Measurements from ENCODE around the gene ACTR10.

The ACTR10 gene

DNA sequence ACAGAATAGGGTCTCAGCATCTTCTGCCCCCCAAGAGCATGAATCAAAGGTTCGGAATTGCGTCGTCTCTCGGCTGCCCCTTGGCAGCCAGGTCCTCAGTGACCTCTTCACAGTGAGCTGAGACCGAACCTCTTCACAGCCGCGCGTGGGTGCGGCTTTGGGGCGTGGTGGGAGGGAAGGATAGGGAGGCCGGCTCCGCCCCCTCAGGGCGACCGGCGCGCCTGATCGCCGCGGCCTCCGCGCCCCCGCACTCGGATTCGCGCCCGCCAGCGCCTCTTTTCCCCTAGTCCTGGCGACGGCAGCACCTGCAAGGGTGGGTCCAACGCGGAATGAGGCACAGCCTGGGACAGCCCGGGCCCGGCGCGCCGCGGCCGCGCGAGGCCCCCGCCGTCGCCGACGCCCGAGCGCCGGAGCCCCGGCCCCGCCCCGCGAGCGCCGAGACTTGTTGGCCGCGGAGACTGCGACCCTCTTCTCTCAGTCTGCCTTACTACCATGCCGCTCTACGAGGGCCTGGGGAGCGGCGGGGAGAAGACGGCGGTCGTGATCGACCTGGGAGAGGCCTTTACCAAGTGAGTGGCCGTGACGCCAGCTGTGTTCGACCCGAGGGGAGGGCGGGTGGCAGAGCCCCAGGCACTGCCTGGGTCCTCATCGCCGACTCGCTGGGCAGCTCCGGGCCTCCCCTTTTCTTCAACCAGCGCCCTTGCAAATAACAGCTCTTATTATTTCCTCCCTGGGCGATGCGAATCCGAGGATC, at the start of gene ACTR10:
ACTR10 (plus strand) TSS at position 424 of the 754 bp plus-strand sequence; CDS start at position 493, 69 bp downstream.
- DNase-seq (ENCODE audit: low read depth, low spot score), result peak; percentile 46

DNA sequence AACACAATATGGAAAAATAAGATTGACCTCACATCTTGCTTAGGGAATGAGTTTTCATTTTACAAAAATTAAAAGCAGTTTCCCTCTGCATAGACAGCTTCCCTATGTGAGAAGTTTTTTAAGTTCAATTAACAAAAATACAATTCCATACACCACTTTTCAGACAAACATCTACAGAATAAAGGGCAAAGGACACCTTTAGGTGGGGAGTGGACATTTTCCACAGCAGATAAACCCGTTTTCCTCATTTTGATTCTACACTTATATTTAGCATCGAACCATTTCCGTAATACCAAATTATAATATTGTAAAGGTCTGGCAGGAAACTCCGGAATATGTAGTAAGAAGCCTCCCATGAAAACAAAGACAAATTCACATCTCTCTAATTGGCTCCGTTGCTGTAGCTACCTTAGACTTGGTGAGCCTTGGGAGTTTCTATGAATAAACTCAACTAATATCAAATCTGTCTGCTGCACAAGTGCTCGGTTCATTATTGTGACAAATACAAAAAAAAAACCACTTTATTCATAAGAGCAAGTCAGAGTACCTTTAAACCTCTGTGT, 49.6 kb upstream of the ACTR10 start:
- no peak for DNase-seq (ENCODE audit: low read depth, low spot score)

DNA sequence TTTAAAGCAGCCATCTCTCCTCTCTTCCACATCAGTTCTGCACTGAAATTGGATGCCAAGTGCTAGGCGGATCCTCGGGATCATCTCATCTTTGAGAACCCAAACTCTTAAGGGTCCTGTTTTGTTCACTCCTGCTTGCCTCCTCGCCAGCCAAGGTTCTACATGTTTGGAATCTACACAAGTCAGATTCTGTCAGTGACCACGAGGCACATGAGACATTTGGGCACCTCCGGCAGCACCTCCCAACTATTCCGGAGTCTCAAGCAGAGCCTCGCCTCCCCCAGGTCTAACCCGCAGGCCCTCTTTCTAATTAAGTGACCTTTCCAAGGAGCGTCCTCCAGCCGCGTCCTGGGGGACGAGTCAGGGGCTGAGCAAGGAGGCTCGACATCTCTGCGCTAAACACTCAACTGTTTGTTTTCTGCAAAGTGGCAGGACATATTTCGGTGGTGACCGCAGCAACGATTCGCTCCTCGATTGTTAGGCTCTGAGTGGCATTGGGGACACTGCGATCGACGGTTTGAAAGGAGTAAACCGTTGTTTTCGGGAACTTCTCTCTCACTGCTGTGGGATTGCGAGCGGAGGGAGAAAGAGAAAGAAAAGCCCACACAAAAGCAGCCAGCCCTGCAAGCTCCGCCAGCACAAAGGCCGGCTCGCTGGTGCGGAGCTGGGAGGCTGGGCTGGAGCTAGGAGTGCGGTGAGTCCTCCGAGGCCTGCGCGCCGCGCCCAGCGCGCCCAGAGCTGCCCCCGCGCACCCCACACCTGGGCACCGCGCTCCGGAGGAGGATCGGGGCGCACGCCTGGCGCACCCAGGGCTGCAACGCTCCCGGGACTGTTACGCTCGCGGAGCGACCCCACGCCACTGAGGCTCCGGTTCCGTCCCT, 48.6 kb upstream of the ACTR10 start:
- DNase-seq (ENCODE audit: low read depth, low spot score), result no peak

DNA sequence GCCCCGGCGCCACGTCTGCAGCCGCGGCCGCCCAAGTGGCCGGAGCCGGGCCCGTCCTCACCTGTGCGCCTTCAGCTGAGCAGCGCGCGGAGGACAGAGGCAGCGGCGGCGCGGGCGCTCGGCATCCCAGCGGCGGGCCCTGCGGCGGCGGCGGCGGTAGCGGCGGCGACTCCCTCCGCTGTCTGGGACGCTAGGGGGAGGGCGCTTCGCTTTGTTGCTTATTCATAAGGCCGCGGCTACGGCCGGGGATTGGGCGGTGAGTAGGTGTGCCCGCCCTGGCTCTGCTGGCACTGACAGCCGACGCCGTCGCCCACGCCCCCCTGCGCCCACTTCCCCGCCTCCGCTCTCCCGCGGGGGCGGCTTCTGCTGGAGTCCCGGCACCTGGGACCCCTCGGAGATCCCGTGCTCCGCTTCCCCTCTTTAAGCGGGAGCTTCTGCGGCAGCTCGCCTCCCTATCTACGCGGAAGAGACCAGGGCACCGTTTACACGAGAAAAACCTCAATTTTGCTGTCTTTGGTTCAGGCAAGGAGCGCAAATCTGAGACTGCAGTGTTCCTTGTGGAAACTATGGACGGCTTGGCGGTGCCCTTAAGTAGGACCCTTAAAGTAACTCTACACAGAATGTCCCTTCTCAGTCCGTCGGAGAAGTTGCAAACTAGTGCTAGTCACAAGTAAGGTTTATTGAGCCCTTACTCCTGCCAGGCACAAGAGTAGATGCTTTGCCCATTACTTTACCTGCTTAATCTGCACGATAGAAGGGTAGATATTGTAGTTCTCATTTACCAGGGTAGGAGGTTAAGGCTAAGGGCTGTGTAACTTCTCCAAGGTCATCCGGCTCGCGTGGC, 47.7 kb upstream of the ACTR10 start, which contains the start of gene ARMH4:
ARMH4 (minus strand) TSS at position 200 of the 844 bp plus-strand sequence. CDS start 12,855 bp downstream, outside the sequence.
- DNase-seq (ENCODE audit: low read depth, low spot score), result peak; percentile 52

DNA sequence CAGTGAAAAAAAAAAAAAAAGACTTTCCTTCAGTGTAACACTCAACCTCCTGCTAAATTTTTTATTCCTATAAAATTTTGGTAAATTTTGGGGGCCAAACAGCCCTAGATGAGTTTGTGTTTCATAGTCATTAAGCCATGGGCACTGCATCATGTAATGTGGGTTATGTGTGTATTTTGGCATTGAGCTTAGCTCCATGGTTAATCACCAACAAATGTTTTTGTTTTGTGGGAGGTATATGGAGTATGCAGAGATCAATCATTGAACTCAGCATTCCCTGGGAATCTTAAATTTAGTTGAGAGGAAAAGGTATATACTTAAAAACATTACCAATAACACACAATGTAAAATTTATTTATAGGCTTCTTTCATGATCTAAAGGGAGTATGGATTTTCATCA, 39.4 kb upstream of the ACTR10 start:
- DNase-seq (ENCODE audit: low read depth, low spot score), result no peak

DNA sequence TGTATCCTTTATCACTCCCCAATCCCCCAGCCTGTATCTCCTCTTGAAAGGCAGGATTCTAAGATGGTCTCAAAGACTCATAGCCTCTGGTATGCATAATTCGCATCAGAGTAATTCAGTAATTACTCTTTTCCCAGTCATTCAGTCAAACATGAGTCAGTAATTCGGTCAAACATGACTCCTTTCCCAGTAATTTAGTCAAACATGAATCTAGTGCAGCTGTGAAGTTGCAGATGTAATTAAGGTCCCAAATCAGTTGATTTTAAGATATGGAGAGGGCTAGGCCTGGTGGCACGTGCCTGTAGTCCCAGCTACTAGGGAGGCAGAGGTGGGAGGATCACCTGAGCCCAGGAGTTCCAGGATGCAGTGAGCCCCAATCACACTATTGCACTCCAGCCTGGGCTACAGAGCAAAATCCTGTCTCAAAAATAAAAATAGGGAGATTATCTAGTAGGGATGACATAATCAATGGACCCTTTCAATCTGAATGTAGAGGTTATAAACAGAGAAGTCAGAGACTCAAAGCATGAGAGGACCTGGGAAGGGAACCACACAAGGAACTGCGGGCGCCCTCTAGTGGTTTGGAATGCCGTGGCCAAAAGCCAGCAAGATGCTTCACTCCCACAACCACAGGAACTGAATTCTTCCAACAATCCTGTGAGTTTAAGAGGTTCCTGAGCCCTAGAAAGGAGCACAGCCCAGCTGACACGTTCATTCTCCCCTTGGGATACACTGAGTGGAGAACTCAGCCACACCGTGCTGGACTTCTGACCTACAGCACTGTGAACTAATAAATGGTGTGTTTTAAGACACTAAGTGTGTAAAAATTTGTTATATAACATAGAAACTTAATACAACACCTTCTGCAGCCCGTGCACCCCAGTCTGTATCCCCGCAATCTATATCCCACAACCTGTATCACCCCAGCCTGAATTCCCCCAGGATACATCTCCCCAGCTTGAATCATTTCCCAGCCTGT, 33.7 kb upstream of the ACTR10 start:
- peak; percentile 56 for DNase-seq (ENCODE audit: low read depth, low spot score)

DNA sequence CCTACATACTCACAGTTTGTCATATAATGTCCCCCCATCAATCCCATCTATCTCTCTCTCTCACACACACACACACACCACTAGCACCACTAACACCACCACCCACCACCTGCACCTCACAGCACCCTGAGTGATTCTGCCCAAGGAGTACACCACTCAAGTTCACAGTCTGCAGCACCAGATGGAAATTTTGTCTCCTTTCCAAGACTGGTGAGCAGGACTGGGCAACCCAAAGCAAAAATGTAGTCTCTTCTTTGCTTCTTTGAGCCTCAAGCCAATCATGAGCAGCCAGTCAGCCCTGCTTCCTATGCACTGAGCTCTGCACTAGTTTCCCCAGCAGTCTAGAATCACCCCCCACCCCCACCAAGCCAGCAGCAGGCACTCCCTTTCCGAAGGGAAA, 32.9 kb upstream of the ACTR10 start:
- DNase-seq (ENCODE audit: low read depth, low spot score), result no peak

DNA sequence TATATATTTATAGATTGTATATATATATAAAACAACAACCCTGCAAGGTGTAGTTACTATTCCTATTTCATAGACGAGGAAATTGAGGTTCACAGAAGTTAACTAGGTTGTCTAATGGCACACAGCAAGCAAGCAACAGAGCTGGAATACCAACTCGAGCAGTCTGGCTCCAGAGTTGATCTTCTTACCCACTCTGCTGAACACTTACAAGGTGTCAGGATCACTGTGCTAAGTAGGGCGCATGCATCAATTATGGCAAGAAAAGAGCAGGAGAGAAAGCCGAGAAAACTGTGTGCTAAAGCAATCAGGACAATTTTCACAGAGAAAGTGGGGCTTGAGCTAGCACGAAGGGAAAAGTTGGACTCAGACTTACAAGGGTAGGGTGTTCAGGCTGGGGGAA, 32.1 kb upstream of the ACTR10 start:
- no peak for DNase-seq (ENCODE audit: low read depth, low spot score)

DNA sequence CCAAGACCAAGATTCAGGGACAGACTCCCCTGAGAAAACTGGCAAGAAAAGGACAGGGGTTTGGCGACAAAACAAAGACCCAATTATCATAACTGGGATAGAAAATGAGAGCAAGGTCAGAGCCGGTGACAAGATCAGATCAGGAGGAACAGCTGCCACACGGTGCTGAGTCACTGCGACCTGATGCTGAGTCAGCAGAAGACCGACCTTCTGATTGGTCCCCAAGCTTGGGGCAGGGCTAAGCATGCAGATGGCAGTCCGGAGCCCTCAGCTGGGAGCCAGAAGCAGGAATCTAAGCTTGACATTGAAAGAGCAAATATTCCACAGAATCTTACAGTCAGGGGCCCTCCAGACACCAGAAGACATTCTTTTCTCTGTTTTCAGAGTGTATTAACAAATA, 28.9 kb upstream of the ACTR10 start:
- peak; percentile 51 for DNase-seq (ENCODE audit: low read depth, low spot score)

DNA sequence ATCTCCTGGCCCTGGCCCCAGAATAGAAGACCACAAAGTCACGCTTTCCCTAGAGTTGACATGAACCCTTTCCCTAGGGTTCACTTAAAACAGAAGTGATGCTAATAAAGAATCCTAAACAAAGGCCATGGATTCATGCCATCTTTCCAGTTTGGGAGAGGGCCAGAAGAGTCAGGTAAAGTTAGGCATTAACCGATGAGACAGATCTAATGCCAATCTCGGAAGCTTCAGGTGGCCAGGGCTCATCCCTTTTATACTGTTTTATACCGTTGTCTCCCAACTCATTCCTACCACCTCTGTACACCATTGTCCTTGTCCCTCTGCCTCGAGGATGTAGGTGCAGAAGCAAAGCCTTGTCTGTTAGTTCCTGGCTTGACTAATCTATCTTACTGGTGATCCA, 22.8 kb upstream of the ACTR10 start:
- DNase-seq (ENCODE audit: low read depth, low spot score), result no peak

DNA sequence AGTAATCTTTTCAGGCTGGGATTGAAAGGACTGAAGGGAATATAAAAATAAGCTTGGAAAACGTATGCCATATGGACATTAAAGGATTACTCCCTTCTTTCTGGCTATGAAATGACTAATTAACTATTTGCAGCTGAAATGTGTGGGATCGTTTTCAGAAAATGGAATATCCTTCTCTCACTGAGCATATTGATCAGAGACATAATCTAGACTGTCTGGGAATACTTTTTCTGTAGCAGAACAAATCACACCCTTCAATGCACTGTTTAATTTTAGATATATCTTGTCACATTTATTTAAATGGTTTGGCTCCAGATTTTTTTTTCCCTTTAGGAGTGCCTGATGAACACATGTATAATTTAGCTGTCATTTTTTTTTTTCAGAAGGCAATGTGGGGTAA, 10.8 kb upstream of the ACTR10 start:
- DNase-seq (ENCODE audit: low read depth, low spot score), result no peak

DNA sequence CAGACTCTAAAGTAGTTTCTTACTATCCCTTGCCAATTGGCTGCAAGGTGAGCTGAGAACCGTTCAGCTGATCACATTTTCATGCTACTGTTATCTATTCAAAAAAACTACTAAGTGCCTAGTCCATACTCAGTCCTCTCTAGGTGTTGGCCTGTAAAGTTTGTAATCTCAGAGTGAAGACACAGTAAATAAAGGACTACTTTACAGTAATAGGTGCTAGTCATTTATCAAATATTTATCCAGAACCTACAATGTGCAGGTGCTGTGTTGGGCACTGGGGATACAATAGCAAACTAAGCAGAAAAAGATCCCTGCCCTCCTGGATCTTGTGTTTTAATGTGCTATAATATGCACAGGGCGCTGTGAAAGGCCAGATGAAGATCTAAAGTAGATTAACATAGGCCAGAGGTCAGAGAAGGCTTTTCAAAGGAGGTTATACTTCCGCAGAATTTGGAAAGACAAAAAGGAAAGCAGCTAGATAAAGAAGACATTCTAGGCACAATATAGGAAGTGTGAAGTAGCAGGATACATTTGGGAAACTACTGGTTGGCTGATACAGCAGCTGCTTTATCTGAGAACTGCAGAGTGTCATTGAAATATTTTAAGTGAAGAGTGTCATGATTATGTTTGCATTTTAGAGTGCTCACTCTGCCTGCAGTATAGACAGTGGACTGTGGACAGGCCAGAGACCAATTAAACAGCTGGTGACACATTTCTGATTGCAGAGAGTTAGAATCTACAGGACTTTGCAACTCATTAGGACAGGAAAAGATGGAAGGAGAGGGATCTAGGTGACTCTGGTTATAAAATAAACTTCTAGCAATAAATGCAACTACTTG, 8.0 kb upstream of the ACTR10 start:
- no peak for DNase-seq (ENCODE audit: low read depth, low spot score)

DNA sequence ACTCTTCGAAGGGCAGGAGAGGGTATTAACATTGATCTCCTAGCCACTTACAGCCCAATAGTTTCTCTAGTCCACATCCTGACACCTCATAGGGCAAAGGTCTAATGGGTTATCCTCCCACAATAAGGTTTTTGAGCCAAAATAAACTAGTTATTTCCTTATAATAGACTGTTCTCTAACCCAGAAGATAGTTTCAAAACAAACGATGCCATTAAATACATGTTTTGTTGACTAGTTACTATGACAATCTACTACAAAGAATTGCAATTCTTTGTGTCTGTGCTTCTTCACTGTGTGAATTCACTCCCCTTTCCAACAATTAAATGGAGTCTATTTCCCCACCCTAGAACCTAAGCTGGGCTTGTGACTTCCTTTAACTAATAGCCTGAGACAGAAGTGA, 6.4 kb upstream of the ACTR10 start:
- DNase-seq (ENCODE audit: low read depth, low spot score), result no peak

DNA sequence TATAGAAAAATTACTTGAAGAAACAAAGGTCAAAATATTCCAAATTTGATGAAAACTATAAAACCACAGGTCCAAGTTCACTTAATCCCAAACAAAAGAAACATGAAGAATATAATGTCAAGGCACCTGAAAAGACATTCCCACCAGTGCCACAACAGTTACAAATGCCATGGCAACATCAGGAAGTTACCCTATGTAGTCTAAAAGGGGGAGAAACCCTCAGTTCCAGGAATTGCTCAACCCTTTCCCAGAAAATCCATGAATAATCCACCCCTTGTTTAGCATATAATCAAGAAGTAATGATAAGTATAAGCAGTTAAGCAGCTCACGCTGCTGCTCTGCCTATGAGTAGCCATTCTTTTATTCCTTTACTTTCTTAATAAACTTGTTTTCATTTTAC, 3.8 kb upstream of the ACTR10 start:
- no peak for DNase-seq (ENCODE audit: low read depth, low spot score)

DNA sequence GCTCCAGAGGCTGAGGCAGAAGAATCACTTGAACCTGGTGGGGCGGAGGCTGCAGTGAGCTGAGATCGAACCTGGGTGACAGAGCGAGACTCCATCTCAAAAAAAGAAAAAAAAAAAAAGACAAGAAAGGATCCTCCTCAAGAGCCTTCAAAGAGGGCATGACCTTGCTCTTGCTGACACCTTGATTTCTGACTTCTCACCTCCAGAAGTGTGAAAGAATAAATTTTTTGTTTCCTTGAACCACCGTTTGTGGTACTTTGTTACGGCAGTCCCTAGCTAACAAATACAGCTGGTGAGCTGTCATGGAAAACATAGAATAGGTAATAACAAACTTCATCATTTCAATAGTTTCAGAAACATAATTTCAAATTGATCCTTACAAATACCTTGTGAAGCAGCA, 1.9 kb upstream of the ACTR10 start:
- DNase-seq (ENCODE audit: low read depth, low spot score), result no peak

DNA sequence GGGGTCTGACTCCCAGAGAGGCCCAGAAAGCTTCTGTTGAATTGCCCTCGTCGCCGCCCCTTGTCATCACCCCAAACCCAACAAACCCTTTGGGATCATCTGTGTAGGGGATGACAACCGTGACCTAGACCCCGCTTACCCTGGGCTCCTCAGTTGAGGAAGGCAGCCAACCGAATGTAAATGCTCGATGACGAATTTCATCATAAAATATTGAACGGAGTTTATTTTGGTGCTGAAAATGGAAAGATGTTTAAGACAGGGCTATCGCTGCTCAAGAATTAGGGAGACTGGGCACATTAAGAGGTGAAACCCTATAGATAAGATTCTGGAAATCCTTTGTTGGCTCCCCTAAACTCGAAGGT, 512 bp downstream of the ACTR10 start:
- no peak for DNase-seq (ENCODE audit: low read depth, low spot score)

DNA sequence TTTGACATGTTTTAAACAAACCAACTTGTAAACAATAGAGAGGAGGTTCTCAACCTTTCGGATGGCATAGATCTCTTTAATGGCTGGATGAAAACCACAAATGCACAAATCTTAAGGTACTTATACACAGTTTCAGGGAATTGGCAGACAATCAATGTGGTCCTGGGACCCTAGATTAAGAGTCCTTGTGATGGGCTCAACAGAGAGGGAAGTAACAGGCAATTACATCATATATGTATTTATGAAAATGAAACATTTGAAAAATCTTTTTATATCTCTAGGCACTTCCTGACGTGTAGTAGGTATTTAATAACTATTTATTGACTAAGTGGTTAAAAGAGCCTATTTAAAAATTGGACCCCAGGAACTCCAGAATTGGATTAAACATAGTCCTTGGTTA, 897 bp downstream of the ACTR10 start:
- no peak for DNase-seq (ENCODE audit: low read depth, low spot score)

DNA sequence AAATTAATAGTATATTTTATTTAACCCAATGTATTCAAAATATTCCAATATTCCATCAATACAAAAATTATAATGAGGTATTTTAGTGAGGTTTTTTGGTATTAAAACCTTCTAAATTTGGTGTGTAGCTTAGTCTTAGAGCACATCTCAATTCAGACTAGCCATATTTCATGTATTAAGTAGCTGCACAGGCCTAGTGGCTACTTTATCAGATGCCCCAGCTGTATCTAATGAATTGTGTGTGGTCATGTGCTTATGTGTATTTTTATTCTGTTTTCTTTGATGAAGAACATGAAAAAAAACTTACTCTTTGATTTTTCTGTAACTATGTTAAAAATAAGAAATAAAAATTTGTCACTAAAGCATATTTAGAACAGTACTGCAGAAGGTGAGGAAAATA, 13.2 kb downstream of the ACTR10 start:
- no peak for DNase-seq (ENCODE audit: low read depth, low spot score)

DNA sequence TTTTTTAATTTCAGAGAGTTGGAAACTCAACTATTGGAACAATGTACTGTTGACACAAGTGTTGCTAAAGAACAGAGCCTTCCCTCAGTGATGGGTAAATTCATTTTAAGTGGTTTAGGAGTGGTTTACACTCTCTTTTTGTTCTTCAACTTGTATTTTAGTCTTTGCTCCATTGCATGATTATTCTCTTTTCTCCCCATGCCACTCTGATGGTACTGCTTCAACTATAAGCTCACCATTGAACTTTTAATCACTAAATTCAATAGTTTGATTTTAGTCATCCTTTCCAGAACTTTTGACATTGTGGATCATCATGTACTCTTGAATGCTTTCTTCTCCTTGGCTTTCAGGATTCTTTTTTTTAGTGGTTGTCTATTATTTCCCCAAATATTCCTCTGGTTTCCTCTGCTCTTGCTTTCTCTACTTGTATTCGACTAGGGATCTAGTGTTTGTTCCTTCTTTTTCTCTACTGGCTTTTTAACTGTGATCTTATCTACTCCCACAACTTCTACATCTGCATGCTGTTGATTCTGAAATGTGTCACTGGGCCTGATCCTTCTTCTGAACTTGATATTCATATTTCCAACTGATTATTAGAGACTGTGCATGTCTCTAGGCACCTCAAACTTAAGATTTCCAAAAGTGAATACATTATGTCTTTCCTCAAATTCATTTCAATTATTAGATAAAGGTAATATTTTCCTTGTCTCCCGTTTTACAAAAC, 15.4 kb downstream of the ACTR10 start:
- DNase-seq (ENCODE audit: low read depth, low spot score), result no peak

Measured in smooth muscle cell of the brain vasculature (primary cell).